C1 segment of cervical spinal cord (tissue), 14 donors: ENCODE measurements around the gene CUX1.
"Not testable (repeated sequence)": the region's sequence is repeated elsewhere in the genome, so short reads cannot be mapped to it uniquely, and the experiment has no call there.

Experiments used
- DNase-seq, 14 donors: peaks; one replicate each; lab custom pipeline; 2025; lab: John Stamatoyannopoulos, UW

Gene CUX1

DNA sequence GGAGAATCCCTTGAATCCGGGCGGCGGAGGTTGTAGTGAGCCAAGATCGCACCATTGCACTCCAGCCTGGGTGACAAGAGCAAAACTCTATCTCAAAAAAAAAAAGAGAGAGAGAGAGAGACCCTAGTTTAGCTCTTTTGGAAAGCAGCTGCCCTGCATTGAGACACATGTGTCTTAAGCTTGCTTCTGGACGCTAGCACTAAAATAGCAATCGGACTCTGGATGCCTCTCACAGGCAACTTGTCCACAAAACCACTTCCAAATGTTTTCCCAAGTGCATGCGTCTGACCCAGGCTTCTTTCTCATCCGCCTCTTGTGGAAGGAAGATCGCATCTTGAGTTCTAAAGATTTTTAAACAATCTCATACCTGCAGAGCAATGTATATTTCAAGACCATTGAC is 182.7 kb downstream of the CUX1 start:
- DNase-seq: no peak

DNA sequence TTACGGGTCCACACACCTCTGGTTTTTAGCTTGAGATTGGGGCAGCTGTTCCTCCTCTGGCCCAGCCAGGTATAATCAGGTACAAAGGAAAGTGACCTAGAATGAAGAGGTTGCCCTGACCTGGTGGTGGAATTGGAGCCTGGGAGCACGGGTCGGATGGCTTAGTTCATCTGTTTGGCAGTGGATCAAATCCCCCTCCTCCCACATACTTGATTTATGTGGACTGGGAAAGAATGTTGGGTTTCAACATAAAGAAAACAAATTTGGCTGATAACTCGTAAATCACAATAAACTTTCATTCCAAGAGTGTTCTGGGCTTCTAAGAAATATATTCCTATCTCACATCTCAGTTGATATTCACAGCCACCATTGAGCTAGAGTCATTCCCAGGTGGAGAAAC is 186.8 kb downstream of the CUX1 start:
- DNase-seq: no peak

- no peak for DNase-seq
These were observed 187.4 kb downstream of the CUX1 start for GRCh38 chr7:102004848-102005247.

- DNase-seq: no peak
These were observed 188.6 kb downstream of the CUX1 start for GRCh38 chr7:102005933-102006480.

- DNase-seq: no peak
These were observed 189.3 kb downstream of the CUX1 start for GRCh38 chr7:102006695-102007094.

DNA sequence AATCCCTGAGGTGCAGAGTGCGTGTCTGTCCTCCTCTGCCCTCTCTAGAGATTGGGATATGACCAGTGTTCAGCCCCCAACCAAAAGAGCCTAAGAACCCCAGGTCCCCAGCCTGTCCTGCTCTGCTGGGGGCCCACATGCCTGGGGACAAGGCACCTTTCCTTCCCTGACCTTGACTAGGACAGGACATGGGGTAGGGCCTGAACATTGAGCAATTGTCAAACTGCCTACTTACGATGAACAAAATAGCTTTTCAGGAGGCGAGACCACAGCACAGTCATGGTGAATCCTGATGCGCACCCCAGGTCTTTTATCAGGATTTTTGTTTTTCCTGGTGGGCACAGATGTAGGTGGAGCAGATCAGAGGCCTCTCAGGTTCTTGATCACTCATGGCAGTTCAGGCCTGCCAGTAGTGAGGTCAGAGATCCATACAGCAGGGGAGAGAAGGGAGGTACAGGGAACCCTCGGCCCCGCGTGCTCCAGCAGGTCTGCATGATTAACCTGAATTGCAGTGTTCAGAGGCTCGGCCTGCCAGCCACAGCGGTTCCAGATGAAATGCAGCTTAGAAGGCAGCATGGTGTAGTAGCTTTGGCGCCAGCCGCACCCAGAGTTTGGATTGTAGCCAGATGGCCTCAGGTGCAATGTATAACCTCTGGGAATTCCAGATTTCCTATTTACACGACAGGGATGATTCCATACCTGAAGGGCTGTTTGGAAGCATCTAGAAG is 191.3 kb downstream of the CUX1 start:
- no peak for DNase-seq

- DNase-seq: no peak
These were observed 192.2 kb downstream of the CUX1 start for GRCh38 chr7:102009628-102010027.

DNA sequence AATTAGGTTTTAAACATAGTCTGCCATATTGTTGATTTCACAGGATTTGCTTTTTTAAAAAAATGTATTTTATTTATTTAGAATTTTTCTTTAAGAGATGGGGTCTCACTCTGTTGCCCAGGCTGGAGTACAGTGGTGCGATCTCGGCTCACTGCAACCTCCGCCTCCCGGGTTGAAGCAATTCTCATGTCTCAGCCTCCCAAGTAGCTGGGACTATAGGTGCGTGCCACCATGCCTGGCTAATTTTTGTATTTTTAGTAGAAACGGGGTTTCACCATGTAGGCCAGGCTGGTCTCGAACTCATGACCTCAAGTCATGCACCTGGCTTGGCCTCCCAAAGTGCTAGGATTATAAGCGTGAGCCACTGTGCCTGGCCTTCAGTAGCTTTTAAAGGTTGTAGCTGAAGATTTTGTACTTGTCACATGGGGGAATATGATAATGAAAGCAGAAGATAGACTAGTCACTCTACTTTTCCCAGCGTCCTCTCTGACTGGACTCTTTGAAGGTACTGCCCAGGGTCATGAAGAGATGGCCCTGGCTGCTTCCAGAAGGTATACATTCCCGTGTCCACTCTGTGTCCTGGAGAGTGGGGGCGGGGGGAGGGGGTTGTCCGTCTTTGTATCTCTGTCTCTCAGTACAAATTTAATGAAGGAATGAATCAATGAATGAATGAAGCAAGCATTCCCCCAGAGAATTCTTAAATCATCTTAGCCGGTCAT is 194.8 kb downstream of the CUX1 start:
- not testable (repeated sequence) for DNase-seq

DNA sequence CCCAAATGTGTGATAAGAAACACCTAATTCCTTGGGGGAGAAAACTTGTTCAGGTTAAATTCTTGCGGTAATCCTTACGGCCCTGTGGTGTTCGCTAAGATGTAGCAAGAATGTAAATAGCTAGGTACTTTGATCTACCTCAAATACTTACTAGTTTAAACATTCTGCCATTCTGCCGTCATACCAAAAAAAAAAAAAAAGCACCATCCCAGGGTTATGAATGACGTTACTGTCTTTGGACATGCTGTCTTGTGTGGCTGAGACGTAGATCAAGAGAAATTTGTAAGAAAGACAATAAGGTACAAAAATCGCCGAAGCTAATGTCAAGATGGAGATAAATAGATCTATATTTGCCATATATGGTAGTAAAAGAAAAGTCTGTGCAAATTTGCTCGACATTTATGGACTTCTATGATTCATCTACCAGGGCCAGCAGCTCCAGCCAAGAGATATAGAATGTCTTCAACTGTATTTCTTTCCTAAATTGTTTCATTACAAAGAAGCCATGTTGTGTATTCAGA is 195.6 kb downstream of the CUX1 start:
- no peak for DNase-seq

DNA sequence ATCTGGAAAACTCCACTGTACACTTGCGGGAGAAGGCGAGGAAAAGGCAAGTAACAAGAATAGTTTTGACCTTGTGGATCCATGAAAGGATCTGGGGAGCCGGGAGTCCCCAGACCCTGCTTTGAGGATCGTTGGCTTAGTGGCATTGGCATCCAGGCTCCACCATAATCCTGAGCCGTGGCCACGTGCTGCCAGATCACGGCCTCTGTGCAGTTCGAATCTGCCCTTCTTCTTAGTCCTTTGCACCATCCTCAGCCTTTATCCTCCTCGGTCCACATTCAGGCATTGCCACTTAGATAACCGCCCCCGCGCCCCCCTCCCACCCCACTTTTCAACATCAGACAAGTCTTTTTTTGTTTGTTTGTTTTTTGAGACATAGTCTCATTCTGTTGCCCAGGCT is 201.4 kb downstream of the CUX1 start:
- no peak for DNase-seq

DNA sequence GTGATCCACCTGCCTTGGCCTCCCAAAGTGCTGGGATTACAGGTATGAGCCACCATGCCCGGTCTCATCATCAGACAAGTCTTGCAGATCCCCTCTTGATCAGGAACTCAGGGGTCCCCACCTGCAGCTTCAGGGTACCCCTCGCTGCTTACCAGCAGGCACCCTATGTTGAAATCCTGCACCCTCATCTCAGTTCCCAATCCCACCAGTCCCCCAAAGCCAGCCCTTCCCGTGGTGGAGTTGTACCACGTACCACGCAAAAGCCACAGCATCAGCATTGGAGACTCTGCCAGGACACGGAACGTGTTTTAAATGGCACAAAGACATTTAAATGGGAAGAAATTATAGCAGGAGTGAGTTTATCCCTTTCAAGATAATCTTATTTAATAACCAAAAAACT is 202.0 kb downstream of the CUX1 start:
- DNase-seq: no peak

DNA sequence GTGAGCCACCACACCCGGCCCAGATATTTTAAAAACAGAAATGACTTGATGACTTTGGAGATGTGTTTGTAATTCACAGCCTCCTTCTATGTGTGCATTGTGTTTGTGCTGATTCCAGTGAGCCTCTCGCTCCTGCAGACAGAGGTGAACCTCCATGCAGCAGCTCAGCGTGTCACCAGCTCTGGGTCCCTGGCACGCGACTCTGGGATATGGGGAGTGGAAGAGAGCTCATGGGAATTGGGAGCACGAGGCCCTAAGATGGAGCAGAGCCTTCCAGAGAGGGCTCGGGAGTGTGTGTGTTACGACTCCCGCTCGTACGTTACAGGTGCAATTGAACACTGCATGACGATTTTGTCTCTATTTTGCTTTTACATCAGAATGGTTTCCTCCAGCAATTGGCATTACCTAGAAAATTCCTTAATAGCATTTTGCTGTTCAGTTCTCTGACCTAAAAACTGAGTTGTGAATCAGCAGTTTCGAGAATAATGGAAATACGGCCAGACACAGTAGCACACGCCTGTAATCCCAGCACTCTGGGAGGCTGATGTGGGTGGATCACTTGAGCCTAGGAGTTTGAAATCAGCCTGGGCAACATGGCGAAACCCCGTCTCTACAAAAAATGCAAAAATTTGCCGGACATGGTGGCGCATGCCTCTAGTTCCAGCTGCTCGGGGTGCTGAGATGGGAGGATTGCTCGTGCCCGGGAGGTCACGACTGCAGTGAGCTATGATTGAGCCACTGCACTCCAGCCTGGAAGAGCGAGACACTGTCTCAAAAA is 204.6 kb downstream of the CUX1 start:
- DNase-seq: no peak

- no peak for DNase-seq
These were observed 206.8 kb downstream of the CUX1 start for GRCh38 chr7:102024005-102024768.

GRCh38 chr7:102024769-102025391 is 207.5 kb downstream of the CUX1 start:
- DNase-seq: no peak

- not testable (repeated sequence) for DNase-seq
These were observed 208.4 kb downstream of the CUX1 start for GRCh38 chr7:102025777-102026176.

GRCh38 chr7:102028206-102028826 is 210.9 kb downstream of the CUX1 start:
- peak in 1 of 14 donors; percentile 77 for DNase-seq

GRCh38 chr7:102029616-102030015 is 212.2 kb downstream of the CUX1 start:
- no peak for DNase-seq

- no peak for DNase-seq
These were observed 213.3 kb downstream of the CUX1 start for GRCh38 chr7:102030696-102031095.

- no peak for DNase-seq
These were observed 219.5 kb downstream of the CUX1 start for GRCh38 chr7:102036958-102037357.

GRCh38 chr7:102039706-102040105 is 222.3 kb downstream of the CUX1 start:
- DNase-seq: no peak
